Smooth muscle cell of the brain vasculature (primary cell): ENCODE data around the gene PNO1.
A peak's percentile ranks its signal among the peaks of the same experiment; 100 is the strongest.
"Not testable (repeated sequence)": the region's sequence is repeated elsewhere in the genome, so short reads cannot be mapped to it uniquely, and the experiment has no call there.

Experiments
- DNase-seq: peaks from one replicate; pipeline ENCODE4 v3.0.0-alpha.2; 2012; ENCODE audit warnings: low read depth, low spot score

The PNO1 gene

DNA sequence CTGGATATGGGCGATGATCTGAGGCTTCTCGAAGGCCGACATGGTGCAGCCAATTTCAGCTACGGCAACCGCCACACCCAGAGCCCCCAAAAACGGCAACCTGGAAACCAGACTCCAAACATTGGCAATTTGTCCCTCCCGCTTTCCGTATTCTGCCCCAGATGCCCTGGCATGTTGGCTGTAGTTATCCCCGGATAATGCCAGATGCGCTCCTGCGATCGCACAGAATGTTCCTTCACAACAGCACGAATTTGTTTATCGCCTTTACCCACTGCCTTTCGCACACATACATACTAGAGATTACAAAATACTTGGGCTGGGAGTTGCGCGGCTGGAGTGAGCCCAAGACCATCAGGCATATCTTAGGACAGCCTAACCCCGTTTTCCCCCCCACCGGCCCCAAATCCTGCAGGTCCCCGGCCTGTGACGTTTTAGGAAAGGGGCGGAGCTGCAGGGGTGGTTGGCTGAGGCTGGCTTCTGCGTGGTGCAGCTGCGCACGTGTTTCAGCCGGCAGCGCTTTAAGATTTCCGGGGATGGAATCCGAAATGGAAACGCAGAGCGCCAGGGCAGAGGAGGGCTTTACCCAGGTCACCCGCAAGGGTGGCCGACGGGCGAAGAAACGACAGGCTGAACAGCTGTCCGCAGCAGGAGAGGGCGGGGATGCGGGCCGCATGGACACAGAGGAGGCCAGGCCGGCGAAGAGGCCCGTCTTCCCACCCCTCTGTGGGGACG lies at the start of gene PNO1:
Gene PNO1, plus strand, starts transcription at position 487 of the 732 bp plus-strand sequence. Its CDS starts 47 bp downstream, at position 534.
- DNase-seq: peak; percentile 90

DNA sequence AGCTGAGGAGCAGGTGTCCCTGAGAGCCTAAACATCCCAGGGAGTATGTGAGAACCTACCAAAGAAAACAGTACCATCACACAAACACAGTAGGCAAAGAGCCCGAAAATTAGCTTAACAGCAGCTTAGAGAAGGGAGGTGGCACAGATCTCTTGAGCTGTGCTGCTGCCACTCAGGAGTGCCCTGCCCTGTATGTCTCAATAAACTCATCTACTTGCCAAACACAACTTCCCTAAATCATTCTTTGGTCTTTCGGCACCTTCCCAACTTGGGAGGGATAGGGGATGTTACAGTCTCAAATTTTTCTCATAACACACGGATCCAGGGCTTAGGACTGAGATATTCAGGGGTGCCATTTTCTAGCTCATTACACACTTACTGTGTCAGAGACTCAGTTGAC lies 49.6 kb upstream of the PNO1 start:
- no peak for DNase-seq

DNA sequence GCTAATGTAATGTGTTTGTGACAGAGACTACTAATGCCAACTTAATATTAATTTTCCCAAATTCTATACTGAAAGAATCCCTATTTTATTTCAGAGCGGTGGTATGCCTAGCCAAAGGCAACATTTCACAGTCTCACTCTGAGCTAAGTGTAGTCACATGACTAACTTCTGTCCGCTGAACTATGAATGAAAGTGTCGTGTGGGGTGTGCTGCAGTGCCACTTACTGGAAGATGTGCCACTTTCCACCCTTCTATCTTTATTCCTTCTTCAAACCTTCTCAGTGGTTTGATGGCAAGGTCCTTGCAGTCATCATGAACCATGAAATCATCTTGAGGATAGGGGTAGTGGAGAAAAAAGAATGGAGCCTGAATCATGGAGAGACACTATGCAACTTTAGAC lies 47.6 kb upstream of the PNO1 start:
- DNase-seq: no peak

DNA sequence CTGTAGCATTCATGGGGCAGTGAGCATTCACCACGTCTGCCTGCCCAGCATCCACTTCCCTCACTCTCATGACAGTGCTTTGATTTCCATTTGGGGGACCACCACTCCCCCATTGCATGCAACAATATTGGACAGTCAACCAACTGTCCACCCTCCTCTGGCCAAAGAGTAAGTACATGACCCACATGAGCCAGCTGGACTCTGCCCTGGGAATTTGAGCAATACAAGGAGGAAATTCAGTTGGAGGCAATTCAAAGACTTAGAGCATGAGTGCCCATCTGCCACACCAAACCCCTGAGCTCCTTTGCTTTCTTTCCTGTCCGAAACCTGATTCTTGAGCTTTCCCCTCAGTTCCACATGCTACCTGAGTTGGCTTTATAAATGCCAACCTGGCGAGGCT lies 41.7 kb upstream of the PNO1 start:
- no peak for DNase-seq

DNA sequence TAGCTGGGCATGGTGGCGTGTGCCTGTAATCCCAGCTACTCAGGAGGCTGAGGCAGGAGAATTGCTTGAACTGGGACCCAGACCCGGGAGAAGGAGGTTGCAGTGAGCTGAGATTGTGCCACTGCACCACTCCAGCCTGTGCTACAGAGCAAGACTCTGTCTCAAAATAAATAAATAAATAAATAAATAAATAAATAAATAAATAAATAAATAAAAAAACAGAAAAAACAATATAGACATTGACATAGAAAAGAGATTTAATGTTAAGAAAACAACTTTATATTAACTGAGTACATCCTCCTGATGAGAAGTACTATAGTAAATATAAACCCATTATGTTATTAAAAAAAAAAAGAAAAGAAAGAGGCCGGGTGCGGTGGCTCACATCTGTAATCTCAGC lies 39.8 kb upstream of the PNO1 start:
- not testable (repeated sequence) for DNase-seq

DNA sequence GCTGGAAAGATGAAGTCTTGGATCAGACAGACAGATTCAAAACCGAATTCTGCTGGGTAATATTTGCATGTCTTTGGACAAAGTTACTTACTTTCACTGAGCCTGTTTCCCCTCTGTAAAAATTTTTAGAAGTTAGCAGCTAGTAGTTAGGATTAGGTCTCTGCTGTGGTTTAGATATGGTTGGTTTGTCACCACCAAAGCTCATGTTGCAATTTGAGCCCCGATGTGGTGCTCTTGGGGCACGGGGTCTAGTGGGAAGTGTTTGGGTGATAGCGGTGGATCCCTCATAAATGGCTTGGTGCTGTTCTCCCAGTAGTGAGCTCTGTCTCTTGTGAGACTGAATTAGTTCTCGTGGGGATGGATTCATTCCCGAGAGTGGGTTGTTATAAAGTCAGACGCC lies 38.9 kb upstream of the PNO1 start:
- DNase-seq: no peak

DNA sequence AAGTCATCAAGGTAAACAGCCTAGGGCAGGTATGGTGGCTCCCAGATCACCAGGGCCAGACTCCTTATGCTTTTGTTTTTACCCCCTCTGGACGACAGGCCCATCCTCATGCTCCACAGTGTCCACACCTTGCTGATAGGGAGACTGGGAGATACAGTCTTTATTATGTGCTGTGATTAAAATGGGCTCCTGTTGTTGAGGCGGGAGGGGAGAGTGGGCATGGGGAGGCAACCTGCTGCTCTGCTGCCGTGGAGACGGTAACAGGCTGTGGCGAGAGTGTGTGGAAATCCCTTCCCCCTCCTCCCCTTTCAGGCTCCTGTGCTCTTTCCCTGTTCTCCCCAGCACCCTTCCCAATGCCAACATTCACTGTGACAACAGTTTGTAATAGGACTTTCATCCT lies 38.2 kb upstream of the PNO1 start:
- no peak for DNase-seq

DNA sequence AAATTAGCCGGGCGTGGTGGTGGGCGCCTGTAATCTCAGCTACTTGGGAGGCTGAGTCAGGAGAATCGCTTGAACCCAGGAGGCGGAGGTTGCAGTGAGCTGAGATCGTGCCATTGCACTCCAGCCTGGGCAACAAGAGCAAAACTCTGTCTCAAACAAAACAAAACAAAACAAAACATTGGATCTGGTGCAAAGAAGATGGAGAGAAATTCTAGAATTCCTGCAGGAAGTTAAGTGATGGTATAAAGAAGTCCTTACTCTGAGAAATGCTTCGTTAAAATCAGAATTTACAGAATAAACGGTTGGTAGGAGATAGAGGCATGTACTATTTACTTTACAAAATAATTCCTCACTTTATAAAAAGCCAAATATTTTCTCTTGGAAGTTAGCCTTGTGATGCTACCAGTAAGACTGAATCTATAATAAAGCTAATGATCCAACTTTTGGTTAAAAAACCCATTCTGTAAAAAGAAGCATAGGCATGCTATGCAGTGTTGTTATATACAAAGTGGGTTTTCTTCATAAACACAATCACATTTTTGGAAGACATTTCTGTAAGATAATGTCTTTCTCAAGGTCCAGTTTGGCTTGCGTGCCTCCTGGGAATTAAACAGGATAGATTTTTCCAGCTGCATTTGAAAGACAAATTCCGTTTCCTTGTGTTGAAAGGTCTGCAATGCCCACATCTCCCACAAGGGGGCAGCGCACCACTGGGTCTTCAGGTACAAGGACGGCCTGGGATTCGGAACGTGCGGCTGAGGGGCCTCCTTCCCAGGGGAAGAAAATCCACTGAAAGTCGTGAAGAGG lies 35.6 kb upstream of the PNO1 start:
- peak; percentile 80 for DNase-seq

DNA sequence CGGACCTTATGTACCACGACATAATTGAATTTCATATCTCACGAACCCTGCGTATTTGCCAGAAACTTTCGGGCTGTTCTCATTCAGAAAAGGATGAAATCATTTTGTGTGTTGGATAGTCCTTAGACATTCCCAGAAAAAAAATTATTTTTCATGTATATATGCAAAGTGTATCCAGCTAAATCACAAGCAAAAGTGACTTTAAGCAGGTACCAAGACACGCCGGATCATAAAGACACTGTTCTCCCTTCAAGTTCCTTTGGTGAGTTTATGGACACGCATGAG lies 35.1 kb upstream of the PNO1 start:
- DNase-seq: no peak

DNA sequence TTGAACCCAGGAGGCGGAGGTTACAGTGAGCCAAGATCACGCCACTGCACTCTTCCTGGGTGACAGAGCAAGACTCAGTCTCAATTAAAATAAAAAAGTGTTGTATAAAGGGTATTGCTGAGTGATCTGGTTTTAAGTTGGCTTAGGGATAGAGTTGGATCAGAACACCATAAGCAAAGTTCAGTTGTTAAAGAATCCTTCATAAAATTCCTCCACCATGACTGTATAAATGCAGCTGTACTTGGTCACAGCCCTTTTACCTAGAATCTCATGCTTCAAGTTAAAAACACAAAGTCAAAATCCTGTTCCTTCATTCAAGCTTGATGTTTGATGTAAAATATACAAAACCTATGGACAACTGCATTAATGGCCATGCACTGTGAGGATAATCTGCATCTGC lies 33.4 kb upstream of the PNO1 start:
- DNase-seq: no peak

DNA sequence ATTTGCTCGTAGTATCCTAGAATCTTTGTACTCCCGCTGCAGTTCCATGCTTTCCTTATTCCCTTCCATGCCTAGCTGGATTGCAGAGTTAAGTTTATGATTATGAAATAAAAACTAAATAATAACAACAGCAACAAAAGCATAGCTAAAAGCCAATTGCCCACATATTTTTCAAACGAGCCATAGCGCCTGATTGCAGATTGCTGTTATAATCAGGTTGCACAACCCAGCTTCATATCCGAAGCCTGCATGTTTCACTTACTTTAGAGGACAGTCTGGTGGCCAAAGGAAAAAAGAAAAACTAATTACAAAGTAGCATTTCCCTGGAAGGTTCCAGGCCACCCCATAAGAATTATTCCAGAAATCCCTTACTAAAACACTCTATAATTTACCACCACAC lies 31.9 kb upstream of the PNO1 start:
- DNase-seq: no peak

DNA sequence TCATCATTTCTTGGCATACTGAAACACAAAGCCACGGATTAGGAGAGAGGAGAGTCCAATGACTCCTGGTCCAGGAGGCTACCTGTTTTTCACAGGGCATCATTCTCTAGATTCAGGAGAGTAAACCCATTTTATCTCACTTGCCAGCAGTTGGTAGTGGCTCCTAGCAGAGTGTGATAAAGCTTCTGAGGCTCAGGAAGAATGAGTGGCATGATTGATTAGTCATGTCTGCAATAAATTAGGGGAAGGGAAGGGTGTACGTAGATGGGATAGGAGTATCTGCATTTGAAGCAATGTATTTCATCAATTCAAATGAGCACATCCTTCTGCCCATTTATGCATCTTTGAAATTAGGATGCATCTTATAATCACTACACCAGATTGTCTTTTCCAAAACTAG lies 31.1 kb upstream of the PNO1 start:
- no peak for DNase-seq

DNA sequence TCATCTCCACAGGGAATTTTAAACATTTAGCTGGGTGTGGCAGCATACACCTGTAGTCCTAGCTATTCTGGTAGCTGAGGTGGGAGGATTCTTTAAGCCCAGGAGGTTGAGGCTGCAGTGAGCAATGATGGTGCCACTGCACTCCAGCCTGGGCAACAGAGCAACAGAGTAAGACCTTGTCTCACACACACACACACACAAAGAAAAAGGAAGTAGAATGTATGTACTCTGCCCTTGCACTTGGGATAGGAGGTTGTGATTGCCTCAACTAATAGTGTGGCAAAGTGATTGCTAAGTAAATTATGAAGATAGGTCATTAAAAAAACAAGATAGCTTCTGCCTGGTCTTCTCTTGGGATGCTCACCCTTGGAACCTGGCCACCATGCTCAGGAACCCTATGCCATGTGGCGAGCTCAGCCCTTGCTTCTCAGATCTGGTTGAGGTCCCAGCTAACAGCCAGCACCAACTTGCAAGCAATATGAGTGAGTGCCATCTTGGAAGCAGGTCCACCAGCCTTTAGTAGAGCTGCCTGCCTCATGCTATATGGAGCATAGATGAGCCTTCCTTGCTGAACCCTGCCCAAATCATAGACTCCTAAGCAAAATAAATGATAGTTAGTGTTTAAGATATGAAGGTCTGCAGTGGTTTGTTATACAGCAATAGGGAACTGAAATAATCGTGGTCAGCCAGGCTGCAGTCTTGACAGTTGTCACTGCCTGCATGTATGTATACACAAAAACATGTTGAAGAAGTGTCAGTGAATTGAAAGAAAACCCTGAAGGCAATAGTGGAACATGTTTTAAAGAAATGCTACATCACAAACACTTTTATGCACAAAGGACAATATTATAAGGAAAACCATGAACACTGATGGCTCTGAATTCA lies 30.1 kb upstream of the PNO1 start:
- no peak for DNase-seq

DNA sequence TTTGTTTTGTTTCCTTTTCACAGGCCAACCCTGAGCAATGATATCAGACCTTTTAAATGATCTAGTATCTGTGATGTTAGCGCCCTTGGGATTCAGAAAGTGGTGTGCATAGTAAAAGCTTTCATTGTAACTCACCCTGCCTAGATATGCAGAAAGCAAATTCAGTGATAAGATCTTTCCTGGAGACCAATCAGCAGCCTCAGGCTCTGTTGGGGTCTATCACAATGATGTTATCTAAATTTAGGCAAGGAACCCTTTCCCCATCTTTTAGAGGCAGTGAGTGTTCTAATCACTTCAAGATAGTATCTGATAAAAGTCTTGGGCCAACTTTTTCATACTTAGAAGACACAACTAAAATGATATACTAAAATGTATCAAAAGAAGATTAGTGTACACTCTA lies 23.6 kb upstream of the PNO1 start:
- DNase-seq: no peak

DNA sequence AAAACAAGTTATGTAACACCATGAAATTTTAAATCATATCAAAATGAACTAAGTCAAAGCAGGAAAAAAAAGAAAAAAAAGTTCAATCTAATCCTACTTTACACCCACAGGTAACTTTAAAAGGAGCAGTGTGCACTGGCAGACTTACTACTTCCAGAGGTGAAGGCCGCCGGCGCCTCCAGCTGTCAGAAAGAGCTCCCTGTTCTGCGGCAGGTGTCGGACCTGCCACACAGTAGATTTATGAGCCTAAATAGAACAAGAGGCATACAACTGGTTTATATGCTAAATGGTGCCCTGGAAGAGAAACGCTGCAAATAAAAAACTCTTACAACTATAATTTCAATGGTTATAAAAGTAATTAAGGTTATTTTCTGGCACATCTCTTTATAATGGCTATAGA lies 23.1 kb upstream of the PNO1 start:
- DNase-seq: no peak

DNA sequence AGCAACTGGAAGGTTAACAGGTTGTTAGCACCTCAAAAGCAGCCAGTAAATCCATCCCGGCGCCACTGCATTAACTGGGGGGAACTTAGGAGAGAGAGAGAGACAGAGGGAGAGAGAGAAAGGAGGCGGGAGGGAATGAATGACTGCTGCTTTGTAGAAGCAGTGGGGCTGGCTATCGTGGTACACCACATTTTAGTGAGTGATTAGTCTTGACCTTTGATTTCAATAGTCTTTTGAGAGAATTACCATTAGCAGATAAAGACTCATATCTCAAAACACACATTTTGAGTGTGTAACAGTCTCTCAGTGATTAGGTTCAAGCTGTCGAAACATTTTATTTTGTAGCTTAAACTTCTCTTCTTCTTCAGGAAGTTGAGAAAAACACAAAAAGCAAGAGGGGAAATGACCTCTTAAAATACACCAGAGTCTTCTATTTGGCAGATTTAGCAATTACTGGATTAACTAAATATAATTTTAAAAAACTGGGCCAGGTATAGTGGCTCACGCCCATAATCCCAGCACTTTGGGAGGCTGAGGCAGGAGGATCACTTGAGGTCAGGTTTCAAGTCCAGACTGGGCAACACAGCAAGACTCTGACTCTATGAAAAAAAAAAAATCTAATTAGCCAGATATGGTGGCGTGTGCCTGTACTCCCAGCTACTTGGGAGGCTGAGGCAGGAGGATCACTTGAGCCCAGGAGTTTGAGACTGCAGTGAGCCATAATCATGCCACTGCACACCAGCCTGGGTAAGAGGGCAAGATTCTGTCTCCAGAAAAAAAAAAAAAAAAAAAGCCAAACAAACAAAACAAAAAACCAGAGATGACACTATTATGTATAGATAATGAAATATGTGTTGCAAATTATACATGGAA lies 22.0 kb upstream of the PNO1 start:
- DNase-seq: no peak

DNA sequence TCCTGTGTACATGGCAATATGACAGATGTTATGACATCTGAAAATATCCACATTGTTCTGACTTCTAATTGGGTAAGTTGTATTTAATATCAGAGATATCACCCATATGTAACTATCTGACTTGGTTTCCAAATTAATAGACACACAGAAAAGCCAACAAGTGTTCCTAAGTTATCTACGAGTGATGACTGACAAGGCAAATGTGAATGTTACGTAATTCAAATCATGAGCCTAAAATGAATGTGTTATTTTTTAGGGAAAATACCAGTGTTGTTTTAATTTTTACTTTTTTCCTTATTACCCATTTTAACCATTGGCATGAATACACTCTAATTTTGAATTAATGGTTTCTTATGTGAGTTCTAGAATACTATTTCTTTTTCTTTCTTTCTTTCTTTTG lies 15.8 kb upstream of the PNO1 start:
- DNase-seq: no peak

DNA sequence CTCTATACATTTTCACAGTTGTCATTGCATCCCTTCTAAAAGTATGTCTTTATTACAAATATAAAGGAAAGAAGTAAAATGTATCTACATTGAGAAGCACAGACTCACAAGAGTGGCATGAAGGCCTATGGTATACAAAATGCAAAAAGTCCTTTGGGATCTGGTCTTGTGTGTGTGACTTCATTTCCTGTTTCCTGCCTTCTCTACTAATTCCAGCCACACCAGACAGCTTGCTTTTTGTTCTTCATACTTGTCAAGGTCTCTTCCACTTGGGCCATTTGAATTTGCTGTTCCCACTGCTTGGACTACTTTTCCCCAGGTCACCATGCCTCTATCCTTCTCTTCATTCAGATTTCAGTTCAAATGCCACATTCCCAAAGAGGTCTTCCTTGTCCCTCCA lies 6.7 kb upstream of the PNO1 start:
- DNase-seq: no peak

DNA sequence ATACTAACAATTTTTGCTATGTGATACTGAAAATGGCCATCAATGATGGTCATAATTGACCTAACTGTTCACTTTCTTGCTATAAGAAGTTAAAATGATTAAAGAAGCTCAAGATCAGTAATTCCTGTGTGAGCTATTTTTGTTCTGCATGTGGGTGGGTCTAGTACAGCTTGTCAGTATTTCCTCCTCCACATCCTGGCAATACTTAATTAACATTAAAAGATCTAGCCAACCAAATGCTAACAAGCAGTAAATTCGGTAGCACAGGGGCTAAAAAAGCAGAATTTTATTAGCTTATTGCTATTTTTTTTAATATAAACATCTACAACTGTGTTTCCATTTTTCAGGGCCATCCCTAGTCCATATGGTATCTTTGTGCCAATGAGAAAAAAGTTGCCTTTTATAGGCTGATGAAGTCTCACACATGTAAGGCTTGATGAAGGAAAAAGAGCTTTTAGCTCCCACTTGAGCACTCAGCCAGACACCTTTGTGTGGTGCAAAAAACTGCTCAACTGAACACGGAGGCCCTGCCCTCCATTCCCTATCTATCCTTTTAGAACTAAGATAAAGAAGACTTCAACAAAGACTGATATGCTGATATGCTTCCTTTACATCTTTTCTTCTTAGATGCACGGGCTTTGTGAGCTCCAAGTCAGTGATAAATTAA lies 4.9 kb upstream of the PNO1 start:
- DNase-seq: no peak

DNA sequence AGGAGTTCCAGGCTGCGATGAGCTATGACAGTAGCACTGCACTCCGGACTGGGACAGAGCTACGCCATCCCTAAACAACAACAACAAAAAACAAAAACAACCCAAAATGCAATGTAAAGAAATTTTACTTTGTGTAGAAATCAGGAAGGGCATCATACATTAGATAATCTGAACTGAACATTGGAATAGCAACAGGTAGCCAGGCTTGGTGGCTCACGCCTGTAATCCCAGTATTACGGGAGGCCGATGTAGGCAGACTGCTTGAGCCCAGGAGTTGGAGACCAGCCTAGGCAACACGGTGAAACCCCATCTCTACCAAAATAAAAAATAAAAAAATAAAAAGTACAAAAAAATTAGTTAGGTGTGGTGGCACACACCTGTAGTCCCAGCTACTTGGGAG lies 2.1 kb upstream of the PNO1 start:
- no peak for DNase-seq

DNA sequence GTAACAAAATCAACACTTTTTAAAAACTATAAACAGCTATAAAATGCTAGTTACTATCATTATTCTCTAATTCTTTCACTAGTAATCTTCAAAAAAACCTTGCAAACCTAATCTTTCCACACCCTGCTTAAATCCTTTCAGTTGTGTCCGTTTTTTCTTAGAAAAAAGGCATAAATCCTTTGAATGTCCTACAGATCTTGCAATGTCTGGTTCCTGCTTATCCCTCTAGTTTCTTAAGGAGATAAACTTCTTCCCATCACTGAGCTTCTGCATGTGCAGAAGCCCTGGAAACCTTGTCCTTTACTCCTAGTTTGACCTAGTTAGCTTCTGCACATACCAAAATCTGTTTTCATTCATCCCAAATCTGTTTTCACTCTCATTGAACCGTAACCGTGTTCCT lies 1.3 kb upstream of the PNO1 start:
- no peak for DNase-seq
